Hindlimb muscle (tissue), 1 donor: Measurements from ENCODE around the gene FAM210A. TPM values are rescaled to one million over a fixed set of nuclear protein-coding genes. Genes with fewer than 3 reads are reported as not detected.
"Not testable (repeated sequence)": the region's sequence is repeated elsewhere in the genome, so short reads cannot be mapped to it uniquely, and the experiment has no call there.

Experiments used
- DNase-seq: peaks from one replicate; pipeline ENCODE4 v3.0.0-alpha.2; 2013
- polyA plus RNA-seq: library from polyadenylated mRNA; unstranded; fragments of 120-200 nt; gene quantifications from one replicate; pipeline ENCODE4 v1.2.1, GENCODE V29; 2013; ENCODE audit not compliant: insufficient read length

FAM210A gene, protein sequence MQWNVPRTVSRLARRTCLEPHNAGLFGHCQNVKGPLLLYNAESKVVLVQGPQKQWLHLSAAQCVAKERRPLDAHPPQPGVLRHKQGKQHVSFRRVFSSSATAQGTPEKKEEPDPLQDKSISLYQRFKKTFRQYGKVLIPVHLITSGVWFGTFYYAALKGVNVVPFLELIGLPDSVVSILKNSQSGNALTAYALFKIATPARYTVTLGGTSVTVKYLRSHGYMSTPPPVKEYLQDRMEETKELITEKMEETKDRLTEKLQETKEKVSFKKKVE
- 21.0 TPM for polyA plus RNA-seq

- DNase-seq = peak; percentile 97
Observed at GRCh38 chr18:13726232-13726971, at the start of gene FAM210A, which contains the start of gene RNMT. Gene FAM210A, minus strand, starts transcription at chr18:13726558. Its CDS starts 44,481 bp downstream, at chr18:13682077. Gene RNMT, plus strand, starts transcription at chr18:13726673. Its CDS starts 4,845 bp downstream, at chr18:13731518.

- DNase-seq = no peak
Observed at GRCh38 chr18:13775058-13775457, 48.7 kb upstream of the FAM210A start.

DNA sequence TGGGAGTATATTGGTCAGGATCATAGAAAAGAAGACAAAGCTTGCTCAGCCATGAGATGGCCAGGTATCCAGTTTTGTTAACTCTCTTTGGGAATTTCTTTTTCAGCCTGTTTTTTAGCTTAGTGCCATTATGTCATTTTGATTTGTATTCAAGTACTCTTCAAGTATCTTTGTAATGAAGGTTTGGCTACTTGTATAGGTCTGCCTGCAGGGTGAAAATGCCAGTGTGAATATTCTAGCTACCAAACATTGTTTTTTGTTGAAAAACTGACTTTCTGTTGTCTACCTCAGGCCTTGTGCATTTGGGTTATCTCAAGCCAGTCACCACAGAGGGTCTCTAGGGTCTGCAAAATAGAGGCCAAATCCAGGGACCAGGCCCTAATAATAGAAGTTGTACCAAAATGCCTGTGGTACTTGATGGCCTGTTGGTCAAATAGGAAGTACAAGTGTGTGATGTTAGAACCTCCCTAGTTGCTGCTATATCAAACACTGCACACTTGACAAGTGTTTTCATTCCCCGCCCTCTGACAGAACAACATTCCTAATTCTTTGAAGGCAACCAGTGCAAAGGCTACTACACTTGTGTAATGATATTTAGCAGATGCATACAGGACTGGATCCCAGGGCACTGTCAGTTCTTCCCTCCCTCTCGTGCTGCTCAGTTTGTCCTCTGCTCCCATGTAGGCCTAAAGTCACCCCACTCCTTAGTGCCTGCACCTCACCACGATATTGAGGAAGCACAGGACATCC is 36.5 kb upstream of the FAM210A start:
- no peak for DNase-seq

DNA sequence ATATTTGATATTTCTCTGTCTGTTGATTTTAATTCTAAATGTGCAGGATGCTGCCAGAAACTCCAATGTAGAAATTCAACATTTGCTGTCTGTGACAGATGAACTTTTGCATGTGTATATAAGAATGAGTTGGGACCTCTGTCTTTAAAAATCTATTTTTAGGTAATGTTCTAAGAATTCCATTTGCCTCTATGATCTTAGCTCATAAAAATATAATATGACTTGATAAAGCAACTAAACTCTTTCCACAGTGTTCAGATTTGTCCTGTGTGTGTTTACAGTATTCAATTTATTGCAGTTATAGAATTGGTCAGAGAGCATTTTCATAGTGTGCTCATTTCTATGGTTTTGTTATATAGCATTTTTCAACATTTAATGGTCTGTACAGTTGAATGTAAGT is 33.7 kb upstream of the FAM210A start:
- no peak for DNase-seq

- DNase-seq = no peak
Observed at GRCh38 chr18:13758622-13759021, 32.3 kb upstream of the FAM210A start.

GRCh38 chr18:13756671-13757070 is 30.3 kb upstream of the FAM210A start:
- DNase-seq = no peak

- DNase-seq = no peak
Observed at GRCh38 chr18:13756261-13756660, 29.9 kb upstream of the FAM210A start.

DNA sequence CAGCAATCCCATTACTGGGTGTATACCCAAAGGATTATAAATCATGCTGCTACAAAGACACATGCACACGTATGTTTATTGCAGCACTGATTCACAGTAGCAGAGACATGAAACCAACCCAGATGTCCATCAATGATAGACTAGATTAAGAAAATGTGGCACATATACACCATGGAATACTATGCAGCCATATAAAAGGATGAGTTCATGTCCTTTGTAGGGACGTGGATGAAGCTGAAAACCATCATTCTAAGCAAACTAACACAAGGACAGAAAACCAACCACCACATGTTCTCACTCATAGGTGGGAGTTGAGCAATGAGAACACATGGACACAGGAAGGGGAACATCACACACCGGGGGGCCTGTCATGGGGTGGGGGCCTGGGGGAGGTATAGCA is 25.2 kb upstream of the FAM210A start:
- DNase-seq = not testable (repeated sequence)

- no peak for DNase-seq
Observed at GRCh38 chr18:13746633-13747032, 20.3 kb upstream of the FAM210A start.

- DNase-seq = peak; percentile 55
Observed at GRCh38 chr18:13745696-13746095, 19.3 kb upstream of the FAM210A start.

DNA sequence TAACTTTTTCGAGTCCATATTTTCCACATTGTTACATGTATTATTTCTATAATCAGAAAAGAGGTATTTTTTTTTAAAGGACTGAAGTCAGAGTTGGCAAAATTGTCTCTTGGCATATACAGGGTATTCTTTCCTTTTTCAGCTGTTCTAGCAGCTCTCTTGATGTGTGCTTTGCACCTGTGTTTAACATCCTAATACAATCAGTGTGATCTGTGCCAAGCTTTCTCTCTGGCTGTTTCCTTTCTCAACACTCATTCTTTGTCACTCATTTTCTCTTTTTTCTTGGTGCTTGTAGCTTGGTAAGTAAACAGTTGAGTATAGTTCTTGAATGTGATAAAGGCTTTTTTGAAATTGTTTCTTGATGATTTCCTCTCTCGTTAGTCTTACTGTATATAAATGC is 9.3 kb upstream of the FAM210A start:
- no peak for DNase-seq

- DNase-seq = no peak
Observed at GRCh38 chr18:13730481-13730880, 4.1 kb upstream of the FAM210A start.

GRCh38 chr18:13726972-13727331 is 594 bp upstream of the FAM210A start:
- no peak for DNase-seq

GRCh38 chr18:13725566-13726231 is 659 bp downstream of the FAM210A start:
- no peak for DNase-seq

DNA sequence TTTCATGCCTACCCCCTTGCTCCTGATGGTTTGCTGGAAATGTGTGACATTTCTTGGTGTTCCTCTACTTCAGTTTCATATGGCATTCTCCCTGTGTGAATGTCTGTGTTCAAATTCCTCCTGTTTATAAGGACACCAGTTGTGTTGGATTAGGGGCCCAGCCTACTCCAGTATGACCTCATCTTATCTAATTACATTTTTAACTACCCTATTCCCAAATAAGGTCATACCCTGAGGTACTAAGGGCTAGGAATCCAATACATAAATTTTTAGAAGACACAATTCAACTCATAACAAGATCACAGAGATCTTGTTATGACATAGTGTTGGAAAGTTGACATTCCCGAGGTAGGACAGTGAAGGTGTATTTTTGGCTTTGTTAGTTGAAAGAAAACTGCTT is 5.5 kb downstream of the FAM210A start:
- DNase-seq = no peak

GRCh38 chr18:13720123-13720522 is 6.2 kb downstream of the FAM210A start:
- no peak for DNase-seq

DNA sequence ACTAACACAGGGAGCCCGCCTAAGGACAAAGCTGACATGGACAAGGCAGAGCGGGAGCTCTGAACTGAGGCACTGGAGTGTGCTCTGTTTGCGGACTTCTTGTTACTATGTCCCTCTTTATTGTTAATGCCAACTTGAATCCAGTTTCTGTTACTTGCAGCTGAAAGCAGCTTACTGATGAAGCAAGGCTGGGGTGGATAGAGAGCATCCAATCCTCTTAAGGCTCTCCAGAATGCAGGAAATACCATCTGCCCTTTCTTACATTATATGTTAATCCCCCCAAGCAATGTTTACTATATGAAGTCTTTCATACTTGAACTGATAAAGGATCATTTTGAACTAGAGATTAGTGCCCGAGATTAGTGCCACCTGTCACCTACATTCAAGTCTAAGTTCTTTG is 9.4 kb downstream of the FAM210A start:
- no peak for DNase-seq

DNA sequence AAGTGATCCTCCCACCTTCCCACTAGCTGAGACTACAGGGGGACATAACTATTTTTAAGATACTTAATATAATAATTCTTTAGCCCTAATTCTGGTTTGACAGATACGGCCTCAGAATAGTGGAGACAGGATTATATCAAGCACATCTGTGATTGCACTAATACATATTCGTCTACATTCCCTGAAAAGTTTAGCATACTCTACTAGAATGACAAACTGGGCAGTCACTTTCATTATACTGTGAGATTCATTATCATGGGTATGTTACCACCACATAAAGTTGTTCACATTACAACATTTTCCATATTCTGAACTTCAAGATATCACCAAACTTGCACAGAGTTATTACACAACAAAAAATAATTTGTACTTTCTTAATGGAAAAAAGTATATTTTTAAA is 11.0 kb downstream of the FAM210A start:
- DNase-seq = no peak

DNA sequence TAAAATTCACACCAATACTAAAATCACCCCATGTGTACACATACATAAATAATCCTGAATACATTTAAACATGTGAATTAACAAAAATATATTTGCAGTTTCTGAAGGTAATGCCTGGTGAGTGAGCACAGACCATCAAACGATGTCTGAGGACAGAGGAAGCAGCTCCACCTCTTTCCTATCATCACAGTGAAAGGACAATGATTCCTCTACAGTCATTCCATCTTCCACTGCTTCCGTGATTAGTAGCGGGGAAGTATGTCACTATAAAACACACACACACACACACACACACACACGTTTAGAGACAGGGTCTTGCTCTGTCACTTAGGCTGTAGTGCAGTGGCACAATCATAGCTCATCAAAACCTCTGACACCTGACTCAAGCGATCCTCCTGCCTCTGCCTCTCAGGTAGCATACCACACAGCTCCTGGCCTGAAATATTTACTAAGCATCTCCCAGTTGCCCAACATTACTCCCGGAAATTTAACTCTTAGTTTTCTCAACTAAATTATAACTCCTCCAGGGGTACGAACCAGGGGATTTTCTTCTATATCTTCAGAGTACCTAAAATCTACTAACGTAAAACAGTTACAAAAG is 12.8 kb downstream of the FAM210A start:
- DNase-seq = no peak

- DNase-seq = no peak
Observed at GRCh38 chr18:13712400-13713131, 13.8 kb downstream of the FAM210A start.

DNA sequence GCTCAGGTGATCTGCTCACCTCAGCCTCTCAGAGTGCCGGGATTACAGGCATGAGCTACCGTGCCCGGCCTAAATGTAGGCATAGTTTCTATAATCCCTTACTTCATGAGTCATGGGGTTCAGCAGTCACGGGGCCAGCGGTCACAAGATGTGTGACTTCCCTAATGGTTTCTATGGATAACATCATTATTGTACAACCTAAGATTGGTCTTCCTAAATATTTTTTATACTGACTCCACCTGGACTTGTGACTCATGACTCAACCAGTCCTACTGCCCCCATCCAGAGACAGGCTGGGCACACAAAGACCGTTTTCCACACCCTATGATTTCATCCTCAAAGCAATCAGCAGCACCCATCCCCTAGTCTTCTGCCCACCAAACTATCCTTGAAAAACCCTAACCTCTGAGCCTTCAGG is 15.9 kb downstream of the FAM210A start:
- no peak for DNase-seq

DNA sequence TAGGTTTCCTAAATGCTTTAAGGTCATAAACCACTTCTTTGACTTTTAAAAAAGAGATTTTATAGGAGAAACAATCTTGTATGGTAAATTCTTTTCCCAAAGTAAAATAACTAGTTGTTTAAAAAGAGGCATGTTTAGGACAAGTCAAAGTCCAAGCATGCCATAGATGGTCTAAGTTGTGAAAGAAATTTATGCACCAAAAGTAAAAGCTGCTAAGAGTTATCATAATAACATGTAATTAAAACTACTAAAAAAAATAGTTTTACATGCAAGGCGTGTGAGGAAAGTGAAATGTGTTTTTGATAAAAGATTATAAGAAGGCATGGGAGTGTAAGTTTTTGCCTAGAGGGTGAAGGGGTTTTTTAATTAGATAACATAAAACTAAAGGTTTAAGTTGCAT is 22.5 kb downstream of the FAM210A start:
- no peak for DNase-seq
